SK-N-SH (cell line): ENCODE data around the gene KCNT1. TPM values are rescaled to one million over a fixed set of nuclear protein-coding genes. Genes with fewer than 3 reads are reported as not detected.

Source experiments
- CTCF ChIA-PET: fragments of 300-600, 350-600 bp; formaldehyde crosslinking; extraction: SDS; loops from one replicate; lab custom pipeline; 2021; lab: Yijun Ruan, JAX
- POLR2A ChIA-PET: fragments of 350-600 bp; sonication (Branson Sonifier 250); formaldehyde crosslinking; extraction: SDS; loops from one replicate; lab custom pipeline; 2020; ENCODE audit warnings: antibody characterized with exemption, inconsistent platforms; lab: Yijun Ruan, JAX
- DNase-seq: peaks from one replicate; pipeline ENCODE4 v3.0.0; 2012
- H2AFZ ChIP-seq: fragments of 200-600 bp; sonication (generic); 2 replicates; pipeline ENCODE4 v1.8.1; 2016; ENCODE audit warnings: antibody characterized with exemption, mild to moderate bottlenecking, low read depth
- H3F3A ChIP-seq: fragments of 200-600 bp; sonication (generic); replicated peaks from 2 replicates; pipeline ENCODE3; 2016; ENCODE audit warnings: antibody characterized with exemption, mild to moderate bottlenecking; ENCODE audit not compliant: insufficient read depth
- H3K27ac ChIP-seq, 2 experiments: fragments of 200-500 bp in 1 of 2; fragments of 200-600 bp in 1 of 2; sonication (Bioruptor generic) in 1 of 2; sonication (generic), shearing (Covaris generic) in 1 of 2; 2 replicates each; pipeline versions ENCODE4 v1.5.1 to v1.6.1; 2014 to 2016; ENCODE audit warnings: low read depth in 2 of 2, inconsistent platforms in 1 of 2, low read length in 1 of 2, mild to moderate bottlenecking in 1 of 2, mixed read lengths in 1 of 2
- H3K27me3 ChIP-seq: fragments of 200-600 bp; sonication (generic), shearing (Covaris generic); 2 replicates; pipeline ENCODE4 v1.6.1; 2016; ENCODE audit warnings: mixed run types; ENCODE audit not compliant: insufficient read depth
- H3K36me3 ChIP-seq, 2 experiments: fragments of 200-500 bp in 1 of 2; fragments of 200-600 bp in 1 of 2; sonication (Bioruptor generic) in 1 of 2; sonication (generic) in 1 of 2; replicated peaks in 1 of 2; 2 replicates each; pipeline versions ENCODE3 to v1.5.1; 2014 to 2016; ENCODE audit warnings: low read length in 1 of 2, mild to moderate bottlenecking in 1 of 2; ENCODE audit not compliant: insufficient read depth in 2 of 2, control insufficient read depth in 1 of 2
- H3K4me1 ChIP-seq, 2 experiments: fragments of 200-500 bp in 1 of 2; fragments of 200-600 bp in 1 of 2; sonication (Bioruptor generic) in 1 of 2; sonication (generic), shearing (Covaris generic) in 1 of 2; 2 replicates each; pipeline versions ENCODE4 v1.5.1 to v1.6.1; 2014 to 2016; ENCODE audit warnings: low read depth in 1 of 2, low read length in 1 of 2, mixed run types in 1 of 2; ENCODE audit not compliant: insufficient read depth in 2 of 2, control insufficient read depth in 1 of 2
- H3K4me2 ChIP-seq: fragments of 200-600 bp; sonication (generic), shearing (Covaris generic); 2 replicates; pipeline ENCODE4 v1.6.1; 2017; ENCODE audit warnings: mixed run types
- H3K4me3 ChIP-seq, 2 experiments: fragments of 200-500 bp in 1 of 2; fragments of 200-600 bp in 1 of 2; sonication (Bioruptor generic) in 1 of 2; sonication (generic), shearing (Covaris generic) in 1 of 2; 2 replicates each; pipeline versions ENCODE4 v1.5.1 to v1.8.1; 2014 to 2016; ENCODE audit warnings: low read depth in 2 of 2, inconsistent platforms in 1 of 2, low read length in 1 of 2, mild to moderate bottlenecking in 1 of 2, mixed read lengths in 1 of 2, moderate library complexity in 1 of 2
- H3K79me2 ChIP-seq: fragments of 200-600 bp; sonication (generic); 2 replicates; pipeline ENCODE4 v1.8.1; 2017; ENCODE audit warnings: mild to moderate bottlenecking; ENCODE audit not compliant: insufficient read depth
- H3K9ac ChIP-seq: fragments of 200-600 bp; sonication (generic); 2 replicates; pipeline ENCODE4 v1.6.1; 2017; ENCODE audit warnings: mixed run types
- H3K9me2 ChIP-seq: fragments of 200-600 bp; sonication (generic); 2 replicates; pipeline ENCODE4 v1.6.1; 2017; ENCODE audit warnings: mixed run types
- H3K9me3 ChIP-seq: fragments of 200-600 bp; sonication (generic); 2 replicates; pipeline ENCODE4 v1.6.1; 2017; ENCODE audit warnings: mixed run types, mild to moderate bottlenecking, moderate library complexity
- H4K20me1 ChIP-seq: fragments of 200-600 bp; sonication (generic); 2 replicates; pipeline ENCODE4 v1.6.1; 2017; ENCODE audit warnings: mild to moderate bottlenecking, mixed run types; ENCODE audit not compliant: insufficient read depth
- ELF1 ChIP-seq: IDR thresholded peaks from 2 replicates; pipeline ENCODE4 v1.4.0; 2012
- EP300 ChIP-seq, 2 experiments: IDR thresholded peaks; 2 replicates each; pipeline versions ENCODE4 v1.4.0 to v1.6.1; 2012; ENCODE audit warnings: borderline replicate concordance in 1 of 2, low read depth in 1 of 2, low read length in 1 of 2
- FOSL2 ChIP-seq: IDR thresholded peaks from 2 replicates; pipeline ENCODE4 v1.4.0; 2012; ENCODE audit warnings: low read depth, mild to moderate bottlenecking, moderate library complexity, borderline replicate concordance
- JUND ChIP-seq: IDR thresholded peaks from 2 replicates; pipeline ENCODE4 v1.4.0; 2012
- MEF2A ChIP-seq: IDR thresholded peaks from 2 replicates; pipeline ENCODE4 v1.4.0; 2012; ENCODE audit warnings: low read depth, borderline replicate concordance
- MXI1 ChIP-seq: IDR thresholded peaks from 2 replicates; pipeline ENCODE4 v1.6.1; 2012; ENCODE audit warnings: mild to moderate bottlenecking, low read depth, low read length, improper control_type of control experiment
- NRF1 ChIP-seq: IDR thresholded peaks from 2 replicates; pipeline ENCODE4 v1.6.1; 2012; ENCODE audit warnings: low read depth, mild to moderate bottlenecking, low read length
- RAD21 ChIP-seq: IDR thresholded peaks from 2 replicates; pipeline ENCODE4 v1.6.1; 2012; ENCODE audit warnings: mild to moderate bottlenecking, low read length
- RCOR1 ChIP-seq: fragments of 150-350 bp; IDR thresholded peaks from 2 replicates; pipeline ENCODE4 v1.6.1; 2017; ENCODE audit warnings: antibody characterized with exemption, low read length
- RFX5 ChIP-seq: IDR thresholded peaks from 2 replicates; pipeline ENCODE4 v1.6.1; 2012; ENCODE audit warnings: mild to moderate bottlenecking, improper control_type of control experiment, low read length
- TEAD4 ChIP-seq: IDR thresholded peaks from 2 replicates; pipeline ENCODE4 v1.4.0; 2012; ENCODE audit warnings: mild to moderate bottlenecking, borderline replicate concordance; ENCODE audit not compliant: insufficient read depth
- USF2 ChIP-seq: fragments of 150-350 bp; IDR thresholded peaks from 2 replicates; pipeline ENCODE4 v1.6.1; 2017; ENCODE audit warnings: antibody characterized with exemption, low read length, low read depth, borderline replicate concordance
- ZBTB33 ChIP-seq: IDR thresholded peaks from 2 replicates; pipeline ENCODE4 v1.4.0; 2012; ENCODE audit warnings: low read depth, borderline replicate concordance
- WGBS: methylation state at CpG from one replicate; pipeline ENCODE4 v1.1.6; 2017; ENCODE audit warnings: low lambda C conversion rate; 5-methylcytosine and 5-hydroxymethylcytosine counted together
- polyA plus RNA-seq, 3 experiments: library from polyadenylated mRNA; depleted of rRNA; stranded (reverse); fragments of >200 nt; gene quantifications; 2 replicates each; pipeline ENCODE4 v1.2.3, GENCODE V29; 2012

KCNT1 gene
- polyA plus RNA-seq, 1 of the 3 experiments (the other 2 are of a cell fraction): 0.08 TPM

GRCh38 chr9:135830496-135830895 is 128.5 kb downstream of the KCNT1 start:
- Histone ChIP-seq H3K9me3 (no peaks in the 10 kb centered on the region), H3K27me3 (no peaks in the 10 kb centered on the region), H3K9me2 (no peaks in the 10 kb centered on the region), H3K4me1 (no peaks in the 10 kb centered on the region), H3K4me2 (no peak overlapping the region), H3K36me3 (peaks cover 7 to 19% of the 10 kb centered on the region in 2 experiments), H3K4me3 (no peak overlapping the region), H3F3A (no peaks in the 10 kb centered on the region), H3K79me2 (peaks cover 58% of the 10 kb centered on the region), H3K27ac (no peak overlapping the region), H4K20me1 (peaks cover 18% of the 10 kb centered on the region), H3K9ac (no peak overlapping the region)
- ChIA-PET POLR2A (no interaction called here), CTCF (interaction anchor here (1.0 to 1.1 kb wide), 2 partner anchors 33 to 34 kb away, joined by 3 to 4 read pairs; no protein-coding TSS in a partner anchor)
- no peak for DNase-seq
- WGBS: 100% methylated on average over 1 of the region's 1 CpG
- no peak for TF ChIP-seq RFX5
- TF ChIP-seq RAD21: no peak
- TF ChIP-seq EP300 (IDR thresholded peaks at IDR 0.05; ENCODE audit: borderline replicate concordance in 1 of 2, low read depth in 1 of 2, low read length in 1 of 2): no peak
- TF ChIP-seq NRF1: no peak
- no peak for TF ChIP-seq ELF1
- TF ChIP-seq ZBTB33: no peak
- TF ChIP-seq, all 33 proteins: peak for 0
- H2AFZ ChIP-seq: no peak overlapping the region

- H3K9me2 ChIP-seq: no peaks in the 10 kb centered on the region
- no peak for TF ChIP-seq MEF2A
- no peak for TF ChIP-seq RFX5
- TF ChIP-seq FOSL2: no peak
- no peak for TF ChIP-seq ELF1
- TF ChIP-seq TEAD4: no peak
- TF ChIP-seq USF2: no peak
- TF ChIP-seq JUND: no peak
- no peak for TF ChIP-seq RCOR1
- no peak for TF ChIP-seq MXI1
- POLR2A ChIA-PET: no interaction called here
- WGBS: 96% methylated on average over 3 of the region's 3 CpGs
- no peaks in the 10 kb centered on the region for H3K4me1 ChIP-seq
- no peaks in the 10 kb centered on the region for H3K27me3 ChIP-seq
- H3K4me3 ChIP-seq: no peak overlapping the region
- no peaks in the 10 kb centered on the region for H3F3A ChIP-seq
- CTCF ChIA-PET: no interaction called here
- DNase-seq: no peak
- H3K79me2 ChIP-seq: peaks cover 52% of the 10 kb centered on the region
- no peak overlapping the region for H2AFZ ChIP-seq
- H4K20me1 ChIP-seq: peaks cover 21% of the 10 kb centered on the region
- H3K27ac ChIP-seq: no peak overlapping the region
- H3K4me2 ChIP-seq: no peak overlapping the region
- peaks cover 0 to 7% of the 10 kb centered on the region in 2 experiments for H3K36me3 ChIP-seq
- no peak overlapping the region for H3K9ac ChIP-seq
- H3K9me3 ChIP-seq: no peaks in the 10 kb centered on the region
These were observed 131.9 kb downstream of the KCNT1 start for GRCh38 chr9:135833864-135834263.
